Neural cell (in vitro differentiated cells): ENCODE measurements around the gene RCAN1. TPM values are rescaled to one million over a fixed set of nuclear protein-coding genes. Genes with fewer than 3 reads are reported as not detected.

Experiments used
- H2AFZ ChIP-seq: fragments of 200-600, 300-800 bp; sonication (generic), shearing (Covaris generic); 2 replicates; pipeline ENCODE4 v1.6.0; 2014; ENCODE audit warnings: low read depth, mild to moderate bottlenecking, antibody characterized with exemption, low read length, moderate library complexity
- H3F3A ChIP-seq: fragments of 200-600 bp; shearing (Covaris generic); 2 replicates; pipeline ENCODE4 v1.6.1; 2016; ENCODE audit warnings: mild to moderate bottlenecking, moderate library complexity, mixed read lengths, antibody characterized with exemption, low read length; ENCODE audit not compliant: insufficient read depth, poor library complexity, severe bottlenecking
- H3K27ac ChIP-seq: fragments of 200-600, 300-800 bp; sonication (generic), shearing (Covaris generic); 2 replicates; pipeline ENCODE4 v1.5.1; 2014; ENCODE audit warnings: mild to moderate bottlenecking, low read length, moderate library complexity
- H3K27me3 ChIP-seq: fragments of 300-800, 200-600 bp; sonication (generic), shearing (Covaris generic); 2 replicates; pipeline ENCODE4 v1.6.0; 2014; ENCODE audit warnings: mild to moderate bottlenecking, low read depth, low read length, moderate library complexity; ENCODE audit not compliant: insufficient read depth
- H3K36me3 ChIP-seq: fragments of 300-800, 200-600 bp; sonication (generic), shearing (Covaris generic); 2 replicates; pipeline ENCODE4 v1.5.1; 2014; ENCODE audit warnings: mild to moderate bottlenecking, antibody characterized with exemption, low read length, moderate library complexity; ENCODE audit not compliant: insufficient read depth
- H3K4me2 ChIP-seq: fragments of 300-800, 200-600 bp; sonication (generic), shearing (Covaris generic); 2 replicates; pipeline ENCODE4 v1.6.0; 2014; ENCODE audit warnings: mild to moderate bottlenecking, low read length
- H3K4me3 ChIP-seq: fragments of 300-800, 200-600 bp; sonication (generic), shearing (Covaris generic); 2 replicates; pipeline ENCODE4 v1.5.1; 2014; ENCODE audit warnings: mild to moderate bottlenecking, low read length, moderate library complexity
- H3K79me2 ChIP-seq: fragments of 200-600 bp; shearing (Covaris generic); replicated peaks from 2 replicates; pipeline ENCODE4 v1.6.0; 2014; ENCODE audit warnings: mild to moderate bottlenecking, low read length, moderate library complexity; ENCODE audit not compliant: insufficient read depth
- H3K9ac ChIP-seq: fragments of 300-800, 200-600 bp; sonication (generic), shearing (Covaris generic); 2 replicates; pipeline ENCODE4 v1.6.1; 2016; ENCODE audit warnings: mild to moderate bottlenecking, low read length, mixed read lengths
- H3K9me2 ChIP-seq: fragments of 200-600 bp; shearing (Covaris generic); 2 replicates; pipeline ENCODE4 v1.6.1; 2016; ENCODE audit warnings: mild to moderate bottlenecking, low read length, mixed read lengths; ENCODE audit not compliant: insufficient read depth
- H3K9me3 ChIP-seq: fragments of 200-600, 300-800 bp; sonication (generic), shearing (Covaris generic); 2 replicates; pipeline ENCODE4 v1.6.1; 2016; ENCODE audit warnings: mild to moderate bottlenecking, mixed run types, low read length, moderate library complexity, mixed read lengths
- H4K20me1 ChIP-seq: fragments of 200-600 bp; shearing (Covaris generic); 2 replicates; pipeline ENCODE4 v1.6.1; 2016; ENCODE audit warnings: mild to moderate bottlenecking, mixed run types; ENCODE audit not compliant: insufficient read depth
- EP300 ChIP-seq: fragments of 450-650 bp; conservative IDR thresholded peaks from 2 replicates; pipeline ENCODE4 v1.6.1; 2014; ENCODE audit warnings: antibody characterized with exemption, mild to moderate bottlenecking, moderate library complexity; ENCODE audit not compliant: poor library complexity, severe bottlenecking
- EZH2 ChIP-seq: fragments of 200-600, 300-800 bp; shearing (Covaris generic), sonication (generic); IDR thresholded peaks from 2 replicates; pipeline ENCODE4 v1.6.1; 2014; ENCODE audit warnings: antibody characterized with exemption, low read length, borderline replicate concordance, mild to moderate bottlenecking; ENCODE audit not compliant: insufficient read depth, poor library complexity, severe bottlenecking
- MXI1 ChIP-seq: fragments of 450-650 bp; conservative IDR thresholded peaks from 2 replicates; pipeline ENCODE4 v1.6.1; 2014; ENCODE audit warnings: antibody characterized with exemption, mild to moderate bottlenecking; ENCODE audit not compliant: poor library complexity, severe bottlenecking
- POLR2AphosphoS5 ChIP-seq: IDR thresholded peaks from 2 replicates; pipeline ENCODE4 v1.6.1; 2012
- RAD21 ChIP-seq: fragments of 450-650 bp; conservative IDR thresholded peaks from 2 replicates; pipeline ENCODE4 v1.6.1; 2014; ENCODE audit warnings: antibody characterized with exemption, mild to moderate bottlenecking, moderate library complexity
- SMC3 ChIP-seq: fragments of 450-650 bp; conservative IDR thresholded peaks from 2 replicates; pipeline ENCODE4 v1.6.1; 2014; ENCODE audit warnings: antibody characterized with exemption, mild to moderate bottlenecking, moderate library complexity; ENCODE audit not compliant: poor library complexity
- TAF1 ChIP-seq: IDR thresholded peaks from 2 replicates; pipeline ENCODE4 v1.6.1; 2012; ENCODE audit warnings: low read depth
- polyA plus RNA-seq: library from polyadenylated mRNA; depleted of rRNA; stranded (reverse); fragments of >200 nt; gene quantifications from 2 replicates; pipeline ENCODE4 v1.2.3, GENCODE V29; 2014
- TF ChIP-seq, protein P1 (sequence below): fragments of 450-650 bp; IDR thresholded peaks from 2 replicates; pipeline ENCODE4 v1.5.1; 2014; ENCODE audit warnings: antibody characterized with exemption, mild to moderate bottlenecking, moderate library complexity; ENCODE audit not compliant: poor library complexity, severe bottlenecking
- TF ChIP-seq, protein P2 (sequence below): IDR thresholded peaks from 2 replicates; pipeline ENCODE4 v1.6.1; 2012; ENCODE audit warnings: borderline replicate concordance

The RCAN1 gene
- polyA plus RNA-seq, 1 donor from 2014 or later: 46.0 TPM

DNA sequence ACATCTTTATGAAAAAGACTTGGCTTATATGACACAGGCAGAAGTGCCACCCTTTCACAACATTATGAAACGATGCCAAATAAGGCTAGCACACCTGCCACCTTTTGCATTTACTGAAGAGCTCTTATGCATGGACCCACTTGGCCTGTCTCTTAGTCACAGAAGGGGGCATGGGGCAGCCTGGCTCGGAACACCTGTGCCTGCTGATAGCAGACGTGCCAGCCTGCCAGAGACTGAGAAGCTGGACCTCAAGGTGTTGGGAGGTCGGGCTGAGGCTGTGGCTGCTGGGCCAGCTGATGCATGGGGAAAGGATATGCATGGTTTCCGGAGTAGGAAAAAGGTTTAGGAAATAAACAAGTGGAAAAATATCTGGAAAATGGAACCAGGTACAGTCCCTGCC lies 21.5 kb downstream of the RCAN1 start:
- Histone ChIP-seq H3K4me3 (no peak overlapping the region), H3K79me2 (no peaks in the 10 kb centered on the region), H3K36me3 (no peaks in the 10 kb centered on the region), H2AFZ (no peak overlapping the region), H3K9me2 (no peaks in the 10 kb centered on the region), H3K27me3 (no peaks in the 10 kb centered on the region), H3K9me3 (no peaks in the 10 kb centered on the region), H3K4me2 (no peak overlapping the region), H3K27ac (no peak overlapping the region), H3K9ac (no peak overlapping the region), H3F3A (no peaks in the 10 kb centered on the region), H4K20me1 (no peaks in the 10 kb centered on the region)
- TF ChIP-seq EP300: no peak
- no peak for TF ChIP-seq EZH2
- TF ChIP-seq POLR2AphosphoS5: no peak
- TF ChIP-seq, protein P1, sequence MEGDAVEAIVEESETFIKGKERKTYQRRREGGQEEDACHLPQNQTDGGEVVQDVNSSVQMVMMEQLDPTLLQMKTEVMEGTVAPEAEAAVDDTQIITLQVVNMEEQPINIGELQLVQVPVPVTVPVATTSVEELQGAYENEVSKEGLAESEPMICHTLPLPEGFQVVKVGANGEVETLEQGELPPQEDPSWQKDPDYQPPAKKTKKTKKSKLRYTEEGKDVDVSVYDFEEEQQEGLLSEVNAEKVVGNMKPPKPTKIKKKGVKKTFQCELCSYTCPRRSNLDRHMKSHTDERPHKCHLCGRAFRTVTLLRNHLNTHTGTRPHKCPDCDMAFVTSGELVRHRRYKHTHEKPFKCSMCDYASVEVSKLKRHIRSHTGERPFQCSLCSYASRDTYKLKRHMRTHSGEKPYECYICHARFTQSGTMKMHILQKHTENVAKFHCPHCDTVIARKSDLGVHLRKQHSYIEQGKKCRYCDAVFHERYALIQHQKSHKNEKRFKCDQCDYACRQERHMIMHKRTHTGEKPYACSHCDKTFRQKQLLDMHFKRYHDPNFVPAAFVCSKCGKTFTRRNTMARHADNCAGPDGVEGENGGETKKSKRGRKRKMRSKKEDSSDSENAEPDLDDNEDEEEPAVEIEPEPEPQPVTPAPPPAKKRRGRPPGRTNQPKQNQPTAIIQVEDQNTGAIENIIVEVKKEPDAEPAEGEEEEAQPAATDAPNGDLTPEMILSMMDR: no peak
- TF ChIP-seq SMC3: no peak
- no peak for TF ChIP-seq MXI1
- TF ChIP-seq, protein P2, sequence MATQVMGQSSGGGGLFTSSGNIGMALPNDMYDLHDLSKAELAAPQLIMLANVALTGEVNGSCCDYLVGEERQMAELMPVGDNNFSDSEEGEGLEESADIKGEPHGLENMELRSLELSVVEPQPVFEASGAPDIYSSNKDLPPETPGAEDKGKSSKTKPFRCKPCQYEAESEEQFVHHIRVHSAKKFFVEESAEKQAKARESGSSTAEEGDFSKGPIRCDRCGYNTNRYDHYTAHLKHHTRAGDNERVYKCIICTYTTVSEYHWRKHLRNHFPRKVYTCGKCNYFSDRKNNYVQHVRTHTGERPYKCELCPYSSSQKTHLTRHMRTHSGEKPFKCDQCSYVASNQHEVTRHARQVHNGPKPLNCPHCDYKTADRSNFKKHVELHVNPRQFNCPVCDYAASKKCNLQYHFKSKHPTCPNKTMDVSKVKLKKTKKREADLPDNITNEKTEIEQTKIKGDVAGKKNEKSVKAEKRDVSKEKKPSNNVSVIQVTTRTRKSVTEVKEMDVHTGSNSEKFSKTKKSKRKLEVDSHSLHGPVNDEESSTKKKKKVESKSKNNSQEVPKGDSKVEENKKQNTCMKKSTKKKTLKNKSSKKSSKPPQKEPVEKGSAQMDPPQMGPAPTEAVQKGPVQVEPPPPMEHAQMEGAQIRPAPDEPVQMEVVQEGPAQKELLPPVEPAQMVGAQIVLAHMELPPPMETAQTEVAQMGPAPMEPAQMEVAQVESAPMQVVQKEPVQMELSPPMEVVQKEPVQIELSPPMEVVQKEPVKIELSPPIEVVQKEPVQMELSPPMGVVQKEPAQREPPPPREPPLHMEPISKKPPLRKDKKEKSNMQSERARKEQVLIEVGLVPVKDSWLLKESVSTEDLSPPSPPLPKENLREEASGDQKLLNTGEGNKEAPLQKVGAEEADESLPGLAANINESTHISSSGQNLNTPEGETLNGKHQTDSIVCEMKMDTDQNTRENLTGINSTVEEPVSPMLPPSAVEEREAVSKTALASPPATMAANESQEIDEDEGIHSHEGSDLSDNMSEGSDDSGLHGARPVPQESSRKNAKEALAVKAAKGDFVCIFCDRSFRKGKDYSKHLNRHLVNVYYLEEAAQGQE: no peak

DNA sequence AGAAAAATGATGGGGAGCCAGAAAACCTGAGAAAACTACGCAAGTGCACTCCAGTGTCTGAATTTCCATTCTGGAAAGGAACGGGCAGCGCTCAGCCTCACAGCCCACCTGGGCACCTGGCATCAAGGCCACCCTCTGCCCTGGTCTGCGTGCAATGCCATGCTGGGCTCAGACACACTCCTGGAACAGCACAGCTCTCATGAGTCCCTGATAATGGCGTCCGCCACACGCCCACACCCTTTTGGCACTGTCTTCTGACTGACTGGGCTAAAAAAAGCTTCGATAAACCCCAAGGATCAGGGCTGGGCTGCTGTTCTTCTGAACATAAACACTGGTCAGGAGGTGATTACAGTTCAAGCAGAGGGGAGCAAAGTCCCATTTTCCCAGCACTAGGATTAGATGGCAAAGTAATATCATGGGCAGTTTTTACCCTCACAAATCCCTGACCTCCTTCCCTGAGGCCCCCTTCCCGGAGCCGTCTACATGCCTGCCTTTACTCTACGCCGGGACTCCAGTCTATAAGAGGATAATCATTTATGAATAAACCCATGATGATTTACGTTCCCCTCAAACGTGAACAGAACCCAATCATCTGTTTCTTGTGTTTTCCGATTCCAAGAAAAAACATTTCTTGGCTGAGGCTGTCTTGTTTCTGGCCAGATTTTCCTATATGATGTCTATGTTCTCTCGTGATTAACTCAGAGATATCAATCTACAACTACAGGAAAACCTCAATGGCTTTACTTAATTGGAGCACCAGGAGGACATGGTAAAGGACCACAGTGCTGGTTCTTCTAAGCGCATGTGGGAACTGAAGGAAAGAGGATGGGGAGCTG lies 22.6 kb downstream of the RCAN1 start:
- H3F3A ChIP-seq: no peaks in the 10 kb centered on the region
- no peaks in the 10 kb centered on the region for H3K9me2 ChIP-seq
- H4K20me1 ChIP-seq: no peaks in the 10 kb centered on the region
- no peak for TF ChIP-seq TAF1
- TF ChIP-seq EP300: no peak
- TF ChIP-seq POLR2AphosphoS5: no peak
- TF ChIP-seq MXI1: no peak
- TF ChIP-seq RAD21: no peak
- TF ChIP-seq, protein P1: no peak
- no peak for TF ChIP-seq SMC3
- TF ChIP-seq, protein P2: no peak
- no peak for TF ChIP-seq EZH2
- H3K9ac ChIP-seq: no peak overlapping the region
- H3K27ac ChIP-seq: no peak overlapping the region
- no peak overlapping the region for H3K4me3 ChIP-seq
- no peaks in the 10 kb centered on the region for H3K79me2 ChIP-seq
- no peaks in the 10 kb centered on the region for H3K36me3 ChIP-seq
- H3K27me3 ChIP-seq: no peaks in the 10 kb centered on the region
- H3K4me2 ChIP-seq: no peak overlapping the region
- H2AFZ ChIP-seq: no peak overlapping the region
- H3K9me3 ChIP-seq: no peaks in the 10 kb centered on the region
